Measurements from ENCODE around the gene RPS6KA2.

Gene RPS6KA2

DNA sequence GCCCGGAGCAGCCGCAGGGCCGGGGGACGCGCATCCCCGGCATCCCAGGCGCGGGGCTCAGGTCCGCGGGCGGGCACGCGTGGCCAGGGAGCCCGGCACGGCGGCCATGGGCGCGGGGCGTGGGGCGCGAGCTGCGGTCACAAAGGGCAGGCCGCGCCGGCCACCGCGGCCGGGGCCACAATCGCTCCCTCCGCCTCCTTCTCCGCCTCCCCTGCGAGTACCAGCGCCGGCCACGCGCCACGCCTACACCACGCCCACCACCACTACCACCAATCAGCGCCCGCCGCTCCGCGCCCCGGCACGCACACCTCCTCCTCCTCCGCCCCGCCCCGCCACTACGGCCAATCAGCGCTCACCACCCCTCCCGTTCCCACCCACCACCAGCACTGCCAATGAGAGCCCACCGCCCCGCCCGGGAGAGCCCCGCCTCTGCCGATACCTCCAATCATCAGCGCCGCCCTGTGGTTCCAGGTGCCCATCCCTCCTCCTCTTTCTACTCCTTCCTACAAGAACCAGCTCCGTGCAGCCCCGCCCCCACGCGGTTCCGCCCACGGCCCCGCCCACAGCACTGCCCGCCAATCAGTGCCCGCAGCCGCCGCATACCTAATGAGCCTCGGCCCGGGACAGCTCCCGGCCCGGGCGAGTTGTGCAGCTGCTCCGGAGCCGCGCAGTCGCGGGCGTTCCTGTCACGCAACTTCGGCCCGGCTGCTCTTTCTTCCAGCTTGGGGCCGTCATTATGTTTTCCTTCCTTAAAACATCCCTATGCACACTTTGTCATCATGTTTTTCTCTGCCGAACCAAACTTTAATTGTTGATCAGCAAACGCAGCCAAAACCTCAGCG, at the start of gene RPS6KA2:
TSS of gene RPS6KA2 (minus strand) at position 219 of the 842 bp plus-strand sequence. CDS start 232 bp downstream, outside the sequence.
- peak; percentile 99 to 100 for DNase-seq (ENCODE audit: low read depth in 2 of 2)

DNA sequence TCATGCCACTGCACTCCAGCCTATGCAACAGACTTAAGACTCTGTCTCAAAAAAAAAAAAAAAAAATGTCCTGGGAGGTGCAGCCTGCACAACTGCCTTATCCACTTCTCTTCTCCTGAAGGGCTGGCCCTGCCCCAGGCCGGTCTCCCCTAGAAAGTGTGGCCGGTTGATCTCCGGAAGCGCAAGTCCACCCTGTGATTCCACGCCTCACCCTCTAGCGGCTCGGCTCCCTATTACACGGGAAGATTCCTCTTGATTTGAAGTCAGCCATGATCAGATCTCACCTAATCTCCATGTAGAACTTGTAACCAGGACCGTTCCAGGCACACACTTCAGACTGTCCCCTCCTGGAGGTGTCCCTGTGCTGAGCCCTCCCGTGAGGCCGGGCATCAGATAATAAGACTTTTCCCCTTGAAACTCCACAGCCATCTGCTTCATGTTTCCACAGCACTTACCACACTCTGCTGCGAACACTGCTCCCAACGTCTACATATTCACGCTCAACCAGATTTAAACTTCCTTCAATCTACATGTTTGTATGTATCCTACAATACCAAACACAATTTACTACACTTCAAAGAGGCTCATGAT, 49.3 kb upstream of the RPS6KA2 start:
- no peak for DNase-seq (ENCODE audit: low read depth in 2 of 2)

DNA sequence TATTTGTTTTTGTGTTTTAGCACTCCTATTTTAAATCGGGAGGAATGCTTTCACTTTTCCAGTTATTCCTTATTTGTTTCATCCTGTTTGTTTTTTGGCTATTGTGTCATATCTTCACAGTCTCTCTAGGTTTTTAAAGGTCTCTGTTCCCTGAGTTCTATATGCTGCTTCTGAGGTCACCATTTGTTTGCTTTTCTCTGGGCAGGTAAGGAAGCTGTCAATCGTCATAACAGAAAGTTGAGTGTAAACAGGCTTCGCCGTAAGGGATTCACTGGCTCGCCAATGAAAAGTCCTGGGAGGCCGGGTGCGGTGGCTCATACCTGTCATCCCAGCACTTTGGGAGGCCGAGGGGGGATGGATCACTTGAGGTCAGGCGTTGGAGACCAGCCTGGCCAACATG, 48.7 kb upstream of the RPS6KA2 start:
- no peak for DNase-seq (ENCODE audit: low read depth in 2 of 2)

DNA sequence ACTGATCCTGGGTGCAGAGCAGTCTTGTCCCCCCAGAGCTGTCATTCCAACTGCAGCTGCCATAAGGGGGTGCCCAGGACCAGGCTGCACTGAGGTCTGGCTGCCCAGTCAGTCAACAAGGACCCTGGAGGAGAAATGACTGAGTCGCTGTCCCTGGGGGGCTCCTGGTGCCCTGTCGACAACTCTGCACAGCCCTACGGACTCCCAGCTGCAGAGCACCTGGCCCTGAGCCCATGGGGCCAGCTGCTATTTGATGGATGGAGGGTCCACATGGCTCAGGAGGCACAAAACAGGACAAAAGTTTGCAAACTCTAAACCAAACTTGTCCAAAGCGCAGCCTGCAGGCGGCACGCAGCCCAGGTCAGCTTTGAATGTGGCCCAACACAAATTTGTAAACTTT, 46.3 kb upstream of the RPS6KA2 start:
- DNase-seq (ENCODE audit: low read depth in 2 of 2): no peak

DNA sequence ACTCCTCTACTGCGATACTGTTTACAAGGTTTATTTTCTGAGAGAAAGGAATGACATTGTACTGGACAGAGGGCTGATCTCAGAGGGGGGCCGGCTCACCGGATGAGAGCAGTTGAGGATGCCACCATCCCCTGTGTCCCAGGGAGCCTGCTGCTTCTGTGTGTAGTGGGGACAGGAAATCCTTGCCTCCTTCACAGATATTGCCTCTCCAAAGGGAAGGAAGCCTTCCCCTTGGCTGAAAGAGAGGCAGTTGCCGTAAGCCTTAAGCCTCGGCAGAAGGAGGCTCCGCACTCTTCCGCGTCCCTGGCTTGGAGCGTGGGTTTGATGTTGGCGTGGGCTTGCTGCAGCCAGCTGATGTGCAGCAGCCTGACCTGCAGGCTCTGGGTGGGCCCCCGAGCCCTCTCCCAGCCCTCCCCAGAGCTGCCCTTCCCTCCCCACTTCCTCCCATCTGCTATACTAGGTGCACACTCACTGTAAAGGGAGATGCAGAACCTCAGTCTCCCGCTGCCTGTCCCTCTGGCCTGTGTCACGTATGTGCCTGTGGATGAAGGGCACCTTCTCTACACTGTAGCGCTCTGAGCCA, 45.7 kb upstream of the RPS6KA2 start:
- DNase-seq (ENCODE audit: low read depth in 2 of 2): no peak

DNA sequence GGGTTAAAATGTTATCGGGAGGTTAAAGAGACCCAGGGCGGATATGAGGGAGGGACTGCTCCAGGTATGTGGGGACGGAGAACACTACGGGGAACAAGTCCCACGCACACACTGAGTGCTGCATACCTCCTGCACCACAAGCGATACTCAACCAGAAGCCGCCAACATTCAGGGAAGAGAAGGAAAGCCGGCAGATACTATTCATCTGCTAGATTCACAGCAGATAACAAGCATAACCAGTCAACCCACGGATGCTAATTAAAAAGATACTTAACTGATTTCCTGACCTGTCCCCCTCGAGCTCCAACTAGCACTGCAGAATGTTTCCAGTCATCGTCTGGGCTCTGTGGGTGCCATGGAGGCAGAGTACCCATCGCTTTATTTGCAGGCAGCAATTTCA, 45.1 kb upstream of the RPS6KA2 start:
- DNase-seq (ENCODE audit: low read depth in 2 of 2): no peak

DNA sequence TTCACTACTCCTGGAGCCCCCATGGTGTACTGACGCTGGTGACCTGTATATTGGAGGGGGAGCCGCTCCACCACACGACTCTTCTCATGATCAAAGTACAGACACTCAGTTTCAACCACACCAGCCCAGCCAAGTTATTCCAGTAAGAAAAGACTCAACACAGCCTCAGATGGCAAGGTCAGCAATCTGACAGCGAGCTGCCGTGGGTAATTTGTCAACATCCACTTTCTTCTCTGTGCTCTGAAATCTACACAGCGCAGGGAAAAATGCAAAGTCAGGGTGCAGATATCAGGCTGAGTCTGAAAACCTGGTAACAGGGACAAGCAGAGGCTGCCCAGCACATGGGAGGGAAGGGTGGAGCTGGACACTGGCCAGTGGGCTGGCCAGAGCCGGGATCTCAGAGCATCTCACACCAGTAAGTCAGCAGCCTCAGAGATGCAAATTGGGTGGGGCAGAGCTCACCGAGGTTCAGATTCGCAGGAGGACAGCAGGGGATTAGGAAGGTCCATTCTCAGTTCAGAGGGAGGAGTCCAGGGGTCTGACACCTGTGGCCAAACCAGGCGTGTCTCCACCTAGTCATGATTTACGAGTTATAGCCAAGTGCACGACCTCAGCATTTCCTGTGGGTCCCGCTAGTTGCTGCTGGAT, 44.5 kb upstream of the RPS6KA2 start:
- DNase-seq (ENCODE audit: low read depth in 2 of 2): no peak

DNA sequence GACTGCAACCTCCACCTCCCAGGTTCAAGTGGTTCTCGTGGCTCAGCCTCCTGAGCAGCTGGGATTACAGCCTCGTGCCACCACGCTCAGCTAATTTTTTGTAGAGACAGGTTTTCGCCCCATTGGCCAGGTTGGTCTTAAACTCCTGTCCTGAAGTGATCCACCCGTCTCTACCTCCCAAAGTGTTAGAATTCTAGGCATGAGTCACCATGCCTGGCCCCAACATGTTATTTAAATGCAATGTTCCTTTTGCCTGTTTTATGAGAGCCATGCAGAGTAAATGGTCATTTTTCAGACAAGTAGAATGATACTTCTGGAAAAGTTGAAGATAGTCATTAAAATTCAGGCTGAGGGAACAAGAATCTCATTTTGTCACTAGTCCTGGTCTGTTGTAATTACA, 43.8 kb upstream of the RPS6KA2 start:
- no peak for DNase-seq (ENCODE audit: low read depth in 2 of 2)

DNA sequence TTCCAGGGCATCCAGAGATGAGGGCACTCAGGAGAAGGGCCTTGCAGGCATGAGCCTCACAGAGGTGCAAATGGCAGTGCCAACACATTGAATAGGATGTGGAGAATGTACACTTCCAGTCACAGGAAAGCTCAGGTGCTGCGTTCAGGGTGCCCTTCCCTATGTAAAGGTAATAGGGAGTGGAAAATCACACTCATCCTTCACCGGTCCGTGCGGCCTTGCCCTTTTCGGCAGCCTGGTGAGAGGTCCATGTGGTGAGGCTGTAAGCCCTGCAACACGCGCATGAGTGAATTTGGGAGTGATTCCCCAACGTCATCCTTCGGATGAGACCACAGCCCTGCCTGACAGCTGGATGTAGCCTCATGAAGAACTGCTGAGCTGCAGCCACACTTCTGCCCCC, 43.0 kb upstream of the RPS6KA2 start:
- no peak for DNase-seq (ENCODE audit: low read depth in 2 of 2)

DNA sequence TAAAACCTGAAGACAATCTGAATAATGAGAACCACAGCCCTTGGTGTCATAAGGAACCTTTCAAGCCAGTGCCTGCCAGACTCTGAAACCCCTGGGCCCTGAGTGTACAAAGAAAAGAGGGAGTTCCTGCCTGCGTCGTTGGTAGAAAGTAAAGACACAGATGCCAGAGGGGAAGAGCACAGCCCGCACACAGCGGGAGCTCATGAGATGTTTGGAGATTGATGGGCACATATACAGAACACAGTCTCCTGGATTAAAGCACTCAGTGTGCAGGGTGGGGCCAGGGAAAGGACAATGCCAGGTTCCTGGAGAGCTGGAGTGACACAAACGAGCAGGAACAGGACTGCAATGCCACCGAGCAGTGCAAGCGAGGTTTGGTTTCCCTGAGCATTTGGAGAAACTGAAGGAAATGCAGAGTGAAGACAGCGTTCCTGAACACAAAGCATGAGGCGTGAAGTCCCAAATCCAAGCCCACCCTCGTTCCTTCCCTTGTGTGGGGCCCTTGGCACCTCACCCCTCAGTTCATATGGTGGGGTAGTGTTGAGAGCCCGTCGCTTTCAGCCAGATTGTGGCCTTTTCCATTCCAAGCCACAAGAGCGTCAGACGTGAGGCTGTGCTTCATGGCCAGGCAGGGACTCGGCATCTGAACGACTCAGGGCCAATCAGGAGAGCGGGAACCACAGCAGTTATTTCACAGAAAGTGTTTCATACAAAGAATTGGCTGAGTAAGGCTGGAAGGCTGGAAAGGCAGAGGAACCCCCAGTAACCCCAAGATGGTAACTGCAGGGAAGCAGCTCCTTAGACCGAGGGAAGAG, 41.0 kb upstream of the RPS6KA2 start:
- DNase-seq (ENCODE audit: low read depth in 2 of 2): no peak

DNA sequence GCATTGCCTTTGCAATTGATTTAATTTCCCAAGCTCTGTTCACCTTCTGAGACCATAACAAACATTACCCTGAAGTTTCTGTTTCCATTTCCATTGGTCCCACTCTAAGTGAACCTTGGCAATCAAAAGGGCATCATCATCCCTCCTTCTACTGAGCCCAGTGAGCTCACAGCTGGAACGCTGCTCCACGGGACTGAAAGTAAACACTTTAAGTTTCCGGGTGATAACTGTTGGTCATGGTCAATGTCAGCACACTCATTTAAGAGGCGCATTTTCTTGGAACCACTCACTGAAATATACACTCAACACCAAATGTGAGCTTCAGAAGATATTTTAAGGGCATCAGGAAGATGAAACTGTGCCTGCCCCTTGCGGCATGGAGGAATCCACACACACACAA, 37.1 kb upstream of the RPS6KA2 start:
- no peak for DNase-seq (ENCODE audit: low read depth in 2 of 2)

DNA sequence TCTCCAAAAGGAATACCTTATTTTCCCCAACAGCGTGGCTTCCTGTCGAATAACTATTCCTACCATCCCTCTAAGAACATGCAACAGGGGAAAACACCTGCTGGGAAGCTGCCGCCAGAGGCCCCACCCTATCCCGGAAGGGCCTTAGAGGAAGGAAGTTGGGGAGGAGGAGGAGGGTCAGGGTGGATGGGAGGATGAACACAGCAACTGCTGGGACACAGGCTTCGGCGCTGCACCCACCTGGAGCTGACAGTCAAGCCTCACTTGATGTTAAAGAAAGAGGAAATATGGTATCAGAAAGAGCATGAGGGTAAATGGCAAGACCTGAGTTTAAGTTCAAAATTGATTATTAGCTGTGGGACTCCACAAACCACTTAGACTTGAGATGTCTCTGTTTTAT, 36.5 kb upstream of the RPS6KA2 start:
- DNase-seq (ENCODE audit: low read depth in 2 of 2): no peak

DNA sequence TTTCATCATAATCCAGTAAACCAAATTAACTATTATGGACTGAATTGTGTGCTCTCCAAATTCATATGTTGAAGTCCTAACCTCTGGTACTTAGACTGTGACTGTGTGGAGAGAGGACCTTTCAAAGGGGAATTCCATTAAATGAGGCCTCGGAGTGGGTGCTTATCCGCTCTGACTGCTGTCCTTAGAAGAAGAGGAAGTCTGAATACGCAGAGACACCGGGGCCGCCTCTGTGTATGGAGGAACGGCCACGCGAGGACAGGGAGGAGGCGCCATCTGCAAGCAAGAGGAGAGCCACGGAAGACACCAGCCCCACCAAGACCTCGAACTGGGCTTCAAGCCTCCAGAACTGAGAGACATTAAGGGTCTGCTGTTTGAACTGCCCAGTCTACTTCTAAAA, 35.6 kb upstream of the RPS6KA2 start:
- no peak for DNase-seq (ENCODE audit: low read depth in 2 of 2)

DNA sequence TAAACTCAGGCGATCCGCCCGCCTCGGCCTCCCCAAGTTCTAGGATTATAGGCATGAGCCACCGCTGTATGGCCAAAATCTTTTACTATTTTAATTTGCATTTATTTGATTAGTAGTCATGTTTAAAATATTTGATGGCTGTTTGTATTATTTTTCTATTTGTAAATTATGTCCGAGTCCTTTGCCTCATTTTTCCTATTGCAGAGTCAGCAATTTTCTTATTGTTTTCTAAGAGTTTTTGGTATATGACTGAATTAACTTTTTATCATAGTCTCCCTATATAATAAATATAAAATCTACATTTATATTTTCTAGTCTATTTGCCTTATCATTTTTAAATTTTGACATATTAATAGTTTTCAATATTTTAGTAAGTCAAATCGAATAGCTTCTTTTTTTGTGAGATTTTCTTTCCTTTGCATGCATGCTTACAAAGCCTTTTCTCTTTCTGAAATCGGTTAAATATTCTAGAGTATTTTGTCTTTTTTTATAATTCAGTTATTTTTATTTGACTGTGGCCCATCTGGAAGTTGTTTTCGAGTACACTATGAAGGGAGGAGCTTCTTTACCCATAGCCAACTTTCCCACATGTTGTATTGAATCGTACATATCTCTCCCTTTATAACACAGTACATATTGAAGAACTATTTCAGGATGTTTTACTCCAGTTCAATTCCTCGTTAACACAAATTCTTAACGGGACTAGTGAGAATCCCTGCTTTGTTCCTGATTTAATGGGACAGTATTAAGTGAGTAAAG, 34.5 kb upstream of the RPS6KA2 start:
- no peak for DNase-seq (ENCODE audit: low read depth in 2 of 2)

DNA sequence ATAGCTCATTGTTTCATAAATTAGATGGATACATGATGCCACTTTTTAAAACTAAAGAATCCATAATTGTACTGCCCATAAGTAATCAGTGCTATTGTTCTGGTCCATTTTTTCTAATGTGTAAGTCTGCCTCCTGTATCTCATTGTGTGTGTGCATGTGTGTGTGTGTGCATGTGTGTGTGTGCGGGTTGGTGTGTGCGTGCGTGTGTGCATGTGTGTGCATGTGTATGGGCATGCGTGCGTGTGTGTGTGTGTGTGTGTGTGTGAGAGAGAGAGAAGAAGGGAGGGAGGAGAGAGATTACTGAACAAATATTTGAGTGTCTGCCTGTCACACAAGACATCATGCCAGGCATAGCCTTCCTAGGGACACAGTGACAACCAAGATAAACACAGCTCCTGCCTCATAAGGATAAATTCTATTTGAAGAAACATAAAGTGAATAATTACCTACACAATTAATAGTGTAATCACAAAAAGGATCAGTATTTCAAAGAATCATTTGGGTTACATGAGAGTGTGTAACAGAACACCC, 33.2 kb upstream of the RPS6KA2 start:
- DNase-seq (ENCODE audit: low read depth in 2 of 2): no peak

DNA sequence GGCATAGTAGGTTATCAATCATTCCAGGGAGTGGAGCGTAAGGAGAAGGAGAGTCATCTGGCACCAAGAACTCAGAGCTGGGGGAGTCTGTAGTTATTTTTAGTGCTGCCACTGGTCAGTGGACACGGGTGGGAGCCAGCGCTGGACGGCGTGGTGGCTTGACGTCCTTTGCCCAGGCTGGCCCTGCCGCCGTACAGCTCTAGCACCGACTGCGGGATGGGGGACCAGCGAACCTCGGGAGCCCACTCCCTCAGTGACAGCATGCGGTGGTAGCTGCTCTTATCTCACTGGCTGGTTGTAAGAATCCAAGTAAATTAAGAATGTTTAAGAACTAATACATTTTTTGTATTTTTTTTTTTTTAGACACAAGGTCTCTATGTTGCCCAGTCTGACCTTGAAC, 32.5 kb upstream of the RPS6KA2 start:
- no peak for DNase-seq (ENCODE audit: low read depth in 2 of 2)

DNA sequence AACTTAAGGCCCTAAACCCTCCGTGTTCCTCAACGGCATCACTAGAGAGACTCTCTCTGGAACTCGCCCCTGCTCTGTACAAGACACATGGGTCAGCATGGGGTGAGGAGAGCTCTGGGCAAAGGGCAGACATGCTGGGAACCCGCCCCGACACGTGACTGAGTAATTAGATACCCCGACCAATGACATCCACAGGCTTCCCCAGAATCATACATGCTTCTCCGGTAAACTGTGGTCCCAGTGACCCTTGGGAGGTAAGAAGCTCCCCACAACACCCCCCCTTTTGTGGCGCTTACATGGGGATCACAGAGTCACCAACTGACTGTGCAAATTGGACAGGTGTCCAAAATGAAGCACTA, 31.7 kb upstream of the RPS6KA2 start:
- DNase-seq (ENCODE audit: low read depth in 2 of 2): no peak

DNA sequence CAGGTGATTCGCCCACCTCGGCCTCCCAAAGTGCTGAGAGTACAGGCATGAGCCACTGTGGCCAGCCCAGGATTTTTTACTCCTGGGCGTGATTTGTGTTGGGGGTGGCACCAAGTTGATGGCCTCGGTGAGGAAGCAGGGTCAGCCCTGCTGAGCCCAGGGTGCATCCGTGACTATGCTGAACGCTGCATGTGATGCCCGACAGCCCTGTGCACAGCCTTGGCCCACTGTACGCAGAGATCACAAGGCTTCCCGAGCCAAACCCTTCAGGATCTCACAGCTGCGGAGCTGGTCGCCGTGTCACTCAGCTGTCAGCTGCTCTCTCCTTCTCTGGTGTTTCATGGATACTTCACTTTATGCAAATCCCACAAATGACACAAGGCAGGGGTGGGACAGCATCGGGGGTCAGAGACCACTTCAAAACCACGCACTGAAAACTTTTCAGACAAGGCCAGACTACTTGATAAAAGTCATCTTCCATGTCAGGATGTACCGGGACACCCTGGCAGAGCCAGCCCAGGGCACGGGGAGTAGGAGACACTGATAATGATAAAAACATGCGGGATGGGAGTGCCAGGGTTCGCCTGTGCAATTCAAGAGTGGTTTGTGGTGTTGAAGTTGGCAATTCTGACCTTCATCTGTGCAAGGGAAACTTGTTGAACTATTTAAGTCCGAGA, 31.2 kb upstream of the RPS6KA2 start:
- DNase-seq (ENCODE audit: low read depth in 2 of 2): no peak

DNA sequence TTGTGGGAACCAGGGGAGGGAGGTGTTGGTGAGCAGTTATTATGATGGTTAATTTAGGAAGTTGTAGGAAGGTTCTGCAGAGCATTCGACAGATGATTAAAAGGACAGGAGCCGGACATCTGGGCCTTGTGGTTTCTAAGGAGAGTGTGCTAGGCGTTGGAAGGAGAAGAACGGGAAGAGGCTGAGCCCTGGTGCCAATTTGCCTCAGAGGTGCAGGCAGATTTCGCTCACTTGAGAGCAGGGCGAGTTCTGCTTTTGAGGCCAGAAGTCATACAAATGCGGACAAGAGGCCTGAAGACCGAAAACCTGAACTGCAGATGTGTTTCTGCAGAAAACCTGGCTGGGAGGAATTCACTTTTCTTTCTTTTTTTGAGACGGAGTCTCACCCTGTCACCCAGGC, 30.5 kb upstream of the RPS6KA2 start:
- no peak for DNase-seq (ENCODE audit: low read depth in 2 of 2)
